H1 (cell line): ENCODE measurements around the gene NLRP8. TPM values are rescaled to one million over a fixed set of nuclear protein-coding genes. Genes with fewer than 3 reads are reported as not detected.

ENCODE experiments used
- CTCF ChIA-PET: fragments of 300-600 bp; sonication (Branson Sonifier 250); formaldehyde crosslinking; loops from one replicate; lab custom pipeline; 2021; ENCODE audit not compliant: partially characterized antibody; lab: Charles Lee
- POLR2A ChIA-PET: fragments of 300-600 bp; sonication (Branson Sonifier 250); formaldehyde crosslinking; loops from one replicate; lab custom pipeline; 2021; ENCODE audit warnings: inconsistent platforms; ENCODE audit not compliant: partially characterized antibody; lab: Charles Lee
- DNase-seq, 2 experiments: peaks; one replicate each; pipeline versions ENCODE4 v3.0.0 to v3.0.0-alpha.2; 2010 to 2022; ENCODE audit warnings: low spot score in 2 of 2, low read depth in 1 of 2, mixed read lengths in 1 of 2
- FAIRE-seq: peaks from 2 replicates; lab custom pipeline; 2011; peaks lifted over from hg19 to GRCh38; lab: Jason Lieb, UNC
- H2AFZ ChIP-seq: 2 replicates; pipeline ENCODE4 v1.8.1; 2012; ENCODE audit warnings: low read length, inconsistent platforms
- H2AK5ac ChIP-seq: 2 replicates; pipeline ENCODE4 v1.6.1; 2013; ENCODE audit warnings: low read depth, low read length
- H2BK120ac ChIP-seq: replicated peaks from 2 replicates; pipeline ENCODE3; 2013; ENCODE audit warnings: low read depth, low read length, inconsistent platforms
- H2BK12ac ChIP-seq: 2 replicates; pipeline ENCODE4 v1.6.1; 2013; ENCODE audit warnings: low read depth, low read length
- H2BK15ac ChIP-seq: 2 replicates; pipeline ENCODE4 v1.6.1; 2013; ENCODE audit warnings: low read length
- H2BK20ac ChIP-seq: 2 replicates; pipeline ENCODE4 v1.6.1; 2013; ENCODE audit warnings: low read length
- H2BK5ac ChIP-seq: 2 replicates; pipeline ENCODE4 v1.6.1; 2013; ENCODE audit warnings: low read depth, low read length
- H3K14ac ChIP-seq: 2 replicates; pipeline ENCODE4 v1.6.1; 2013; ENCODE audit warnings: inconsistent platforms; ENCODE audit not compliant: insufficient read length
- H3K18ac ChIP-seq: 2 replicates; pipeline ENCODE4 v1.6.1; 2013; ENCODE audit warnings: low read length; ENCODE audit errors: extremely low read depth
- H3K23ac ChIP-seq: 2 replicates; pipeline ENCODE4 v1.6.1; 2013; ENCODE audit warnings: inconsistent platforms; ENCODE audit not compliant: insufficient read length
- H3K23me2 ChIP-seq: 2 replicates; pipeline ENCODE4 v1.6.1; 2013; ENCODE audit warnings: low read depth, low read length
- H3K27ac ChIP-seq: 2 replicates; pipeline ENCODE4 v1.6.1; 2011; ENCODE audit warnings: low read depth, low read length, inconsistent platforms
- H3K27me3 ChIP-seq, 4 experiments: replicated peaks in 1 of 4; 1 replicate in 1 of 4; 2 replicates in 3 of 4; pipeline versions ENCODE4 v1.6.1 to v1.8.1; 2011 to 2013; ENCODE audit warnings: low read length in 3 of 4, mild to moderate bottlenecking in 3 of 4, inconsistent platforms in 2 of 4, mixed read lengths in 2 of 4, moderate library complexity in 1 of 4; ENCODE audit not compliant: control insufficient read depth in 3 of 4, insufficient read depth in 3 of 4; ENCODE audit errors: extremely low read depth in 1 of 4
- H3K36me3 ChIP-seq, 4 experiments: 2 replicates each; pipeline versions ENCODE4 v1.6.1 to v1.8.1; 2011 to 2013; ENCODE audit warnings: mild to moderate bottlenecking in 4 of 4, low read length in 3 of 4, moderate library complexity in 2 of 4, control low read depth in 1 of 4, inconsistent platforms in 1 of 4; ENCODE audit not compliant: insufficient read depth in 4 of 4, control insufficient read depth in 2 of 4
- H3K4ac ChIP-seq: replicated peaks from 2 replicates; pipeline ENCODE3; 2013; ENCODE audit warnings: low read length, low read depth, mixed read lengths, inconsistent platforms; ENCODE audit not compliant: insufficient read length
- H3K4me1 ChIP-seq, 4 experiments: replicated peaks in 1 of 4; 1 replicate in 1 of 4; 2 replicates in 3 of 4; pipeline versions ENCODE4 v1.6.1 to v1.8.1; 2011 to 2013; ENCODE audit warnings: low read length in 3 of 4, inconsistent platforms in 2 of 4, mixed read lengths in 1 of 4; ENCODE audit not compliant: insufficient read depth in 4 of 4, control insufficient read depth in 3 of 4
- H3K4me2 ChIP-seq, 2 experiments: 2 replicates each; pipeline versions ENCODE4 v1.6.1 to v1.8.1; 2011 to 2013; ENCODE audit warnings: low read depth in 2 of 2, low read length in 2 of 2, control low read depth in 1 of 2, inconsistent platforms in 1 of 2, mild to moderate bottlenecking in 1 of 2; ENCODE audit not compliant: insufficient read depth in 1 of 2
- H3K4me3 ChIP-seq, 4 experiments: fragments of 200-600, 300-600 bp in 1 of 4; sonication (generic), shearing (Covaris generic), sonication (Bioruptor Twin) in 1 of 4; 2 replicates each; pipeline versions ENCODE4 v1.5.1 to v1.8.1; 2011 to 2016; ENCODE audit warnings: low read length in 4 of 4, low read depth in 3 of 4, control low read depth in 2 of 4, inconsistent platforms in 2 of 4, mild to moderate bottlenecking in 2 of 4, mixed read lengths in 1 of 4, moderate library complexity in 1 of 4; ENCODE audit not compliant: insufficient read depth in 2 of 4; ENCODE audit errors: extremely low read depth in 1 of 4
- H3K56ac ChIP-seq: replicated peaks from 2 replicates; pipeline ENCODE3; 2013; ENCODE audit warnings: low read depth, mild to moderate bottlenecking, mixed read lengths, low read length, inconsistent platforms; ENCODE audit not compliant: insufficient read length
- H3K79me1 ChIP-seq: 2 replicates; pipeline ENCODE4 v1.6.1; 2013; ENCODE audit warnings: low read depth, low read length, control low read depth
- H3K79me2 ChIP-seq, 2 experiments: 2 replicates each; pipeline versions ENCODE4 v1.6.1 to v1.8.1; 2012 to 2013; ENCODE audit warnings: low read length in 2 of 2, mild to moderate bottlenecking in 2 of 2, inconsistent platforms in 1 of 2; ENCODE audit not compliant: insufficient read depth in 2 of 2, control insufficient read depth in 1 of 2
- H3K9ac ChIP-seq, 4 experiments: replicated peaks in 1 of 4; 1 replicate in 1 of 4; 2 replicates in 3 of 4; pipeline versions ENCODE4 v1.6.1 to v1.8.1; 2011 to 2013; ENCODE audit warnings: low read depth in 3 of 4, low read length in 3 of 4, control low read depth in 2 of 4, mild to moderate bottlenecking in 2 of 4, moderate library complexity in 2 of 4, inconsistent platforms in 1 of 4; ENCODE audit errors: extremely low read depth in 1 of 4
- H3K9me3 ChIP-seq, 2 experiments: 2 replicates each; pipeline versions ENCODE4 v1.6.1 to v1.8.1; 2012 to 2013; ENCODE audit warnings: mild to moderate bottlenecking in 2 of 2, moderate library complexity in 2 of 2, control low read depth in 1 of 2, inconsistent platforms in 1 of 2, low read depth in 1 of 2, low read length in 1 of 2, mixed read lengths in 1 of 2; ENCODE audit not compliant: insufficient read depth in 2 of 2
- H4K20me1 ChIP-seq, 2 experiments: replicated peaks in 1 of 2; 2 replicates each; pipeline versions ENCODE3 to v1.8.1; 2011 to 2013; ENCODE audit warnings: inconsistent platforms in 2 of 2, low read length in 2 of 2, mild to moderate bottlenecking in 1 of 2; ENCODE audit not compliant: insufficient read depth in 2 of 2, control insufficient read depth in 1 of 2
- H4K5ac ChIP-seq: 2 replicates; pipeline ENCODE4 v1.6.1; 2013; ENCODE audit warnings: low read length, low read depth, mixed read lengths, inconsistent platforms; ENCODE audit not compliant: insufficient read length
- H4K8ac ChIP-seq: 2 replicates; pipeline ENCODE4 v1.8.0; 2013; ENCODE audit warnings: mild to moderate bottlenecking, moderate library complexity, low read length, inconsistent platforms; ENCODE audit not compliant: insufficient read depth; ENCODE audit errors: extremely low read depth
- H4K91ac ChIP-seq: replicated peaks from 2 replicates; pipeline ENCODE3; 2013; ENCODE audit warnings: low read length, mixed read lengths, inconsistent platforms; ENCODE audit not compliant: insufficient read length
- SIX5 ChIP-seq: IDR thresholded peaks from 2 replicates; pipeline ENCODE4 v1.6.1; 2011; ENCODE audit warnings: mild to moderate bottlenecking, low read depth, low read length
- WGBS, 2 experiments: shearing (Covaris generic) in 1 of 2; methylation state at CpG; one replicate each; pipeline versions ENCODE4 v1.1.6 to v1.1.7; 2013 to 2015; ENCODE audit warnings: low lambda C conversion rate in 2 of 2, mixed read lengths in 2 of 2, inconsistent platforms in 1 of 2, low coverage in 1 of 2, missing lambda C conversion rate in 1 of 2; ENCODE audit not compliant: insufficient replicate concordance in 2 of 2, insufficient coverage in 1 of 2, insufficient read length in 1 of 2; ENCODE audit errors: extremely low coverage in 1 of 2, missing lambda C conversion rate in 1 of 2; 5-methylcytosine and 5-hydroxymethylcytosine counted together
- polyA plus RNA-seq, 7 experiments: library from polyadenylated mRNA; depleted of rRNA in 3 of 7; stranded (reverse) in 5 of 7; unstranded in 2 of 7; fragments of >200 nt in 5 of 7; fragments of 200-250 nt in 2 of 7; gene quantifications; 1 replicate in 5 of 7; 2 replicates in 1 of 7; 4 replicates in 1 of 7; pipeline versions ENCODE4 v1.2.1 to v1.2.3, GENCODE V29; 2011 to 2013; ENCODE audit warnings: missing spikeins in 2 of 7, mixed read lengths in 2 of 7
- total RNA-seq: library from RNA; stranded (reverse); fragmentation: NEBNext Ultra II Directional; extraction: Animal tissue kit (Norgen Biotek cat#: 25700); gene quantifications from 2 replicates; pipeline ENCODE4 v1.2.1, GENCODE V29; 2021

Gene NLRP8
- total and polyA plus RNA-seq, 2 of the 8 experiments (the other 6 are each of a cell fraction or from before 2014, with no cell fraction given), result not detected

DNA sequence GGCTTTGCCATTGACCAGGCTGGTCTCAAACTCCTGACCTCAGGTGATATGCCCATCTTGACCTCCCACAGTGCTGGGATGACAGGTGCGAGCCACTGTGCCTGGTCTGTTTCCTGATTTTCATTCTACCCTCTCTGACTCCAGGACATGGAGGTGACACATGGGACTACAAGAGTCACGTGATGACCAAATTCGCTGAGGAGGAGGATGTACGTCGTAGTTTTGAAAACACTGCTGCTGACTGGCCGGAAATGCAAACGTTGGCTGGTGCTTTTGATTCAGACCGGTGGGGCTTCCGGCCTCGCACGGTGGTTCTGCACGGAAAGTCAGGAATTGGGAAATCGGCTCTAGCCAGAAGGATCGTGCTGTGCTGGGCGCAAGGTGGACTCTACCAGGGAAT is 79.1 kb downstream of the NLRP8 start:
- Histone ChIP-seq H2BK120ac (no peak overlapping the region), H3K27me3 (no peaks in the 10 kb centered on the region), H3K79me2 (no peaks in the 10 kb centered on the region), H4K5ac (no peak overlapping the region), H3K18ac (no peak overlapping the region), H3K23me2 (no peaks in the 10 kb centered on the region), H3K4ac (no peak overlapping the region), H2AK5ac (no peak overlapping the region), H3K14ac (no peak overlapping the region), H2BK15ac (no peak overlapping the region), H3K79me1 (no peaks in the 10 kb centered on the region), H3K27ac (no peak overlapping the region), H2BK5ac (no peak overlapping the region), H4K91ac (no peak overlapping the region), H4K20me1 (no peaks in the 10 kb centered on the region), H3K9ac (no peak overlapping the region), H2BK12ac (no peak overlapping the region), H3K23ac (no peak overlapping the region), H3K4me3 (no peak overlapping the region), H3K4me1 (no peaks in the 10 kb centered on the region), H2BK20ac (no peak overlapping the region), H3K56ac (no peak overlapping the region), H3K4me2 (no peak overlapping the region), H3K36me3 (no peaks in the 10 kb centered on the region), H2AFZ (no peak overlapping the region), H4K8ac (no peak overlapping the region), H3K9me3 (peaks cover 59 to 85% of the 10 kb centered on the region in 2 experiments)
- POLR2A ChIA-PET, result no interaction called here
- FAIRE-seq, result no peak
- DNase-seq, result no peak
- CTCF ChIA-PET, result no interaction called here
- WGBS, 2 experiments, result 88% methylated on average over 15 of the region's 15 CpGs; no CpG with 5 or more reads in 1 of the 2 experiments
- no peak for TF ChIP-seq SIX5

Other genes with a start within 250 kb of the NLRP8 start
- not detected in 2 replicates for gene NLRP9, start 209.4 kb upstream of the NLRP8 start, total RNA-seq
- not detected in 2 replicates for gene NLRP9, start 209.4 kb upstream of the NLRP8 start, polyA plus RNA-seq (2011; rRNA removed)
- gene RFPL4A, start 188.7 kb upstream of the NLRP8 start, total RNA-seq, result not detected in 2 replicates
- gene RFPL4A, start 188.7 kb upstream of the NLRP8 start, polyA plus RNA-seq (2011; rRNA removed), result not detected in 2 replicates
- not detected in 2 replicates for gene RFPL4AL1, start 178.7 kb upstream of the NLRP8 start, total RNA-seq
- gene RFPL4AL1, start 178.7 kb upstream of the NLRP8 start, polyA plus RNA-seq (2011; rRNA removed), result not detected in 2 replicates
- gene NLRP11, start 115.8 kb upstream of the NLRP8 start, total RNA-seq, result not detected in 2 replicates
- gene NLRP11, start 115.8 kb upstream of the NLRP8 start, polyA plus RNA-seq (2011; rRNA removed), result 0.02 TPM in 1 of 2 replicates, not detected in the other
- not detected in 2 replicates for gene NLRP4, start 111.3 kb upstream of the NLRP8 start, total RNA-seq
- gene NLRP4, start 111.3 kb upstream of the NLRP8 start, polyA plus RNA-seq (2011; rRNA removed), result not detected in 2 replicates
- not detected in 2 replicates for gene NLRP13, start 15.5 kb upstream of the NLRP8 start, total RNA-seq
- not detected in 2 replicates for gene NLRP13, start 15.5 kb upstream of the NLRP8 start, polyA plus RNA-seq (2011; rRNA removed)
- gene NLRP5, start 38.9 kb downstream of the NLRP8 start, total RNA-seq, result not detected in 2 replicates
- not detected in 2 replicates for gene NLRP5, start 38.9 kb downstream of the NLRP8 start, polyA plus RNA-seq (2011; rRNA removed)
- gene ZNF787, start 173.5 kb downstream of the NLRP8 start, total RNA-seq, result 56.0 and 57.3 TPM in 2 replicates
- gene ZNF787, start 173.5 kb downstream of the NLRP8 start, polyA plus RNA-seq (2011; rRNA removed), result 19.7 and 37.8 TPM in 2 replicates
- 46.9 and 49.5 TPM in 2 replicates for gene ZNF444, start 193.5 kb downstream of the NLRP8 start, total RNA-seq
- gene ZNF444, start 193.5 kb downstream of the NLRP8 start, polyA plus RNA-seq (2011; rRNA removed), result 54.5 and 87.3 TPM in 2 replicates
- not detected in 2 replicates for gene GALP, start 228.2 kb downstream of the NLRP8 start, total RNA-seq
- gene GALP, start 228.2 kb downstream of the NLRP8 start, polyA plus RNA-seq (2011; rRNA removed), result 0.14 and 0.19 TPM in 2 replicates
- not detected in 2 replicates for gene ZSCAN5B, start 250.0 kb downstream of the NLRP8 start, total RNA-seq
- 0.03 TPM in 1 of 2 replicates, not detected in the other for gene ZSCAN5B, start 250.0 kb downstream of the NLRP8 start, polyA plus RNA-seq (2011; rRNA removed)